GM21360 (cell line): ENCODE measurements around the gene RTN4R.

Source experiments
- ATAC-seq: cut with Tn5 transposase; IDR thresholded peaks from one replicate; pipeline ENCODE4 v1.9.1; 2021; ENCODE audit warnings: mild to moderate bottlenecking, moderate library complexity; ENCODE audit not compliant: unreplicated experiment

RTN4R gene

DNA sequence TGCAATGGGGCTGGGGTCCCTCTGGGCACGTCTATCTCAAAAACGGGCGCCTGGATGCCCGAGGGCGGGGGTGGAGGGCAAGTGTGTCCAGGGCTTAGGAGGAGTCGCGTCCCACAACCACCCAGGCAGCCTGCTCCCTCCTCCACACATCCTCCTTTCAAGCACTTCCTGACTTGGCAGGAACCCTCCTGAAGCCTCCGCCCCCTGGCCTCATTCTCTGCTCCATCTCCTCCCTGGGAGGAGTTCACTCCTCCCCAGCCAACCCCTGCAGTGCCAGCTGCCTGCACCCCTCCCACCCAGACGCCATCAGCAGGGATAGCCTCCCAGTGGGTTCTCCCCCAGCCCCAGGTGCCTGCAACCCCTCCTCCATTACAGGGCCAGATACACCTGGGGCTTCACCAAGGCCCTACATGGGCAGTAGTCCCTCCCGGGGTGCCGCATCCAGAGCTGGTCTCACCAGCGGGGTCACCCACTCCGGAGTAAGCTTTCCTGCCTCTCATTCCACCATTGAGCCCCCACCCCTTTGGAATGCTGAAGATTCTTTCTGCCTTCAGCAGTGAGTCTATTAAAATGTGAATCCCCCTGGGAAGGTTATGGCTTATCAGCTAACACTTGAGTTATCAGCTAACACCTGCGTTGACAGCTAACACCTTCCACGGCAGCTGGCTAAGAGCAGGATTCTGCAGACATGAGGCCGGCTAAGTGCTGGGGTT is 24.4 kb downstream of the RTN4R start:
- no peak for ATAC-seq

DNA sequence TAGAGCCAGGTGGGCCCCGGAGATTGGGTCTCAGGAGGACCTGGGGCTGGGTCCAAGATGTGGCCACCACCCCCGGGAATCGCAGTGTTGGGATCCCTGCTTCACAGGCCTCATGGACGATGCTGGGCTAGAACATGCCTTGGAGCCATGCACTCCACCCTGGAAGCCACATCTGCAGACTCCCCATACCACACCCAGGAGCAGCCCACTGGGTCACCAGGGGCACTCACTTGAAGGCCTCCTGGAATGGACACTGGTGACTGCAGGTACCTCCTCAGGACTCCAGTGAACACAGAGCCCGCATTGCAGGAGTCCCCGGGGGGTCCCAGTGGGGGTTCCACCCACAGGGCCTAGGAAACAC is 25.0 kb downstream of the RTN4R start:
- no peak for ATAC-seq

GRCh38 chr22:20242393-20243175 is 25.5 kb downstream of the RTN4R start:
- no peak for ATAC-seq

DNA sequence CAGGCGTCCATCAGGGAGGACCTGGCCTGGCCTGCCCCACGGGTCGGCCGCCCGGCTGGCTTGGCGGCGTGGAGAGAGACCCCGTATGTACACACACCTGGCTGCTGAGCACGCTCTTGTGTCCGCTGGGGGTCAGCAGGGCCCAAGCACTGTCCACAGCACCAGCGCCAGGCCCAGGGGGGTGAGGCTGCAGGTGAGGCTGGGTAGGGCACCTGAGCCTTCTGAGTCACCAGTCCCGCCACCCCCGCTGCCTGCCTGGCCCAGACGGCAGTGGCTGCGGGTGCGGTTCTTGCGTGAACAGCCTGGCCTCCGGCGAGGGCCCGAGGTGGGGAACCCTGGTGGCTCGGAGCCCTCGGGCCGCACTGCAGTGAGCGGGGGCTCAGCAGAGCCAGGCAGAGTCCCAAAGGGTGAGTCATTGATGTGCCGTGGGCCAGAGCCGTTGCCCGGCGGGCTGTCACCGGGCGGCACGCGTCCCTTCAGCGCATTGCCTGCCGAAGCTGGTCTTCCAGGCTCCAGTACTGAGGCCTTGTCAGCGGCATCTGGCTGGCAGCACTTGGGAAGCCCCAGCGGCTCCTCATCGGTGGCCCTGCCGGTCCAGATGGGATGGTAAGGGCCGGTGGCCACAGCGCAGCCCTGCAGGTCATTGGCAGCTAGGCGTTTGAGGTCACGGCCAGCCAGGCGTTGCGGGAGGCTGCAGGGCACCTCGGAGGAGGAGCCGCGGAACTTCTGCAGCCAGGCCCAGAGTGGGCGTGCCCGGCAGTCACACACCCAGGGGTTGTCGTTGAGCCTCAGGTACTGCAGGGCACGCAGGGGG is 26.3 kb downstream of the RTN4R start:
- ATAC-seq, result no peak

DNA sequence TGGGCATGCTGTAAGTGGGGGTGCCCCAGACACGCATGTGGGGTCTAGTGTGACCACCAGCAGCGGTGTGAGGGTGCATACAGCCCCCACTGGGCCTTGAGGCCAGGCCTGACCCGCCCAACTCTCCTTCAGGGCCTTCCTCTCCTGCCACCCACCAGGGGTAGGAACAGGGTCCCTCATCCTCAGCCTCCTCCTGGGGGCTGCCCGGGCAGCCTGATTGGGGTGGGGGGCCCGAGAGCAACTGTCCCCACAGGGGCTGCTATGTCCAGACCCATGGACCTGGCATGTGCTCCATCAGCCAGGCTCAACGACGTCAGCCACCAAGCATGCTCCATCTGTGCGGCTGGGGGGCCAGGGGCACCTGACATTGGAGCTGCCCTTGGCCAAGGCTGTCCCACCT is 27.2 kb downstream of the RTN4R start:
- ATAC-seq, result no peak

- ATAC-seq, result no peak
Observed at GRCh38 chr22:20240447-20240764, 27.7 kb downstream of the RTN4R start.

GRCh38 chr22:20239676-20240446 is 28.3 kb downstream of the RTN4R start:
- ATAC-seq, result no peak

GRCh38 chr22:20238901-20239675 is 29.0 kb downstream of the RTN4R start:
- no peak for ATAC-seq

GRCh38 chr22:20238536-20238900 is 29.6 kb downstream of the RTN4R start:
- no peak for ATAC-seq

DNA sequence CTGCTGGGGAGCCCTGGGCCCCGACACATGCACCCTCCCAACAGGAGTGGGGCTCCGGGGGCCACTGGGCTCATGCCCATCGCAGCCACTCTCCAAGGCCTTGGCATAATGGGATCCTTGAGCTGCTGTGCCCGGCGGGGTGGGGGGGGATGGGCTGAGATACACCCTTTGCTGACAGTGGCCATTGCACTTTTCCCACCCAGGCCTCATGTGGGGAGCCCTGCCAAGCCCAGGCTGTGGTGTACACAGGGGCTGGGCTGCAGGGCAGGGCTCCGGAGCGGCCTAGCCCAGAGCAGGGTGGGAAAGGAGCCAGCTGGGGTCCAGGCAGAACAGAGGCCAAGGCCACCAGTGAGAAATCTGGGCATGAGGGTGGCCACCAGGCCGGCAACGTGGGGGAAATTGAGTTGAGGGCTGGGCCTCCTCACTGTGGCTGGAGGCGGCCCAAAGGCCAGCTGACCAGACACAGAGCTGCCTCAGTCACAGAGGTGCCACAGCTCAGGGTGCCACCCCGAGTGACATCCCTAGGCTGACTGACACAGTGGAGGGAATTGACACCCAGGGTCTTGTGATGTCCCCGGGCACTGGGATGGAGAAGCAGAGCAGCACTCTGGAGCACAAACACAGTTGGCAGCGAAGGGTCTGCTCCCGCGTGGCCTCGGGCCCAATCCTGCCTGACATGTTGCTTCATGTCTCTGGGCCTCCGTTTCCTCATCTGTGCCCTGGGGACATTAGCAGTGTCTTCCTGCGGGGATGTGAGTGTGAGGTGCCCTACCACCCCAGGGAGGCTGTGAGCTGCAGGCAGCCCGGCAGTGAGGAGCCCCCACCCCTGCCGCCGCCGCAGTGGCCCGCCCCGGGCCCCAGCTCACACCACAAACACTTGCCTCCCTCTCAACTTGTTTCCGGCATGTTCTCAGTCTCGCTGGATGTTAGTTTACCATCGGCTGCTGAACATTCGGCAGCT is 30.4 kb downstream of the RTN4R start:
- ATAC-seq, result no peak

GRCh38 chr22:20236052-20236717 is 31.9 kb downstream of the RTN4R start:
- no peak for ATAC-seq

DNA sequence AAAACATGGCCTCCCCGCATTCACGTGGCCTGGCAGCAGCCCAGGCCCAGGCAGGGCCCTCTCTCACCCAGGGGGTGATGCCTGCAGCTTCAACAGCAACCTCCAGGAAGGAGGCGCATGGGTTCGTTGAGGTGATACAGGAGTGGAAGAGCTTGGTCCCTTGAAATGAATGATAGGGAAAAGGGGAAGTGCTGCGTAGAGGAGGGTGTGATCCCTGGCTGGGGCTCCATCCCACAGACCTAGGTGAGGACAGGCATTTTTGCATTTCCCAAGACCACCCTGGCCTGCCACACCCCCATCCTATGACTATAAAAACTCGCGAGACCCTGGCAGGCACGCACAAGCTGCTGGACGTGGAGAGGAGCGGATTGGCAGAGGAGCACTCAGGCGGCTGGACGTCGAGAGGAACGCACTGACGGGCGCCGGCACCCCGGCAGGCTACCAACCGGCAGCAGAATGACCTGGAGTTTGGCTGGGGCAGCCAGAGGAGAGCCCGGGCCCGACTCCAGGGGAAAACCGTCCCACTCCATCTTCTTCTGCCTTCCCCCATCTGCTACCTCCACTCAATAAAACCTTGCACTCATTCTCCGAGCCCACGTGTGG is 32.6 kb downstream of the RTN4R start:
- ATAC-seq, result no peak

DNA sequence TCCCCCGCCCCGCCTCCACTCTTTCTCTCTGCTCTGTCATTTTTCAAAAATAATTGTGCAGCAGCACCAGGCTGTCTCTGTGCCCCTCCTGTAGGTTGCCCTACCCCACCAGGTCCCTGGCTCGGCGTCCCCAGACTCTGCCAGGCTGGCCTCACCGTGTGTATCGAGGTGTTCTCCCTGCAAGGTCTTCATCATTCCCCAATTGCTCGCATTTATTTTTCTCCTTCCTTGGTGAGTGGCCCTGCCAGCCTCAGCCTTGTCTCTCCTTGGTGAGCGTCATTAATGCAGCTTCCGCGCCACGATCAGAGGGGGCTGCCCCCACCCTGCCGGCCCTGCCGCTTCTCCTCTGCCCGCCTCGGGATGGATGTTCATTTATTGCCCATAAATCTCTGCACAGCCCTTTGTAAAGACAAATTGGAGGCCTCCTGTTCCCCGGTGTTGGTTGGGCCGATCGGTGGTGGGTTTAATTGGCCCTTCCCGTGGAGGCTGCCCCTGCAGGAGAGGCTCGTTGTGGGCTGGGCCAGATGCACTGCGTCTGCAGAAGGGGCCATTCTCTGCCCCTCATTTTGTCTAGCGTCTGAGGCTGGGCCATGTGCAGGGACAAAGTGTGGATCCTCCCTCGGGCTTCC is 33.2 kb downstream of the RTN4R start:
- no peak for ATAC-seq

DNA sequence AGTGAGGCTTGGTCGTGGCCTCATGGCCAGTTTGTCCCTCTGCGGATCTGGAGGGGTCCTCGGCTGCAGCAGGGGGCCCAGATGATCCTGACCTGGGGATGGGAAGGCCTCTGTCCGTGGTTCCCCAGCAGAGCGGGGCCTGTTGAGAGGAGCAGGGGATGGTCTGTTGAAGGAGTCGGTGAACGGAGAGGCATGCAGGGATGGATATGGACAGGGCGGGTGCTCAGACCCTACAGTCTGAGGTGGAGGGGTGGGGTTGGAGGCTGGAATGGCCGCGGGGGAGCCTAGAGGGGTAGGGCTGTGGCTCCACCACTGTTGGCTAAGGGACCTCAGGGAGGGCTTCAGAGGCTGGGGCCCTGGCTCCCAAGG is 33.8 kb downstream of the RTN4R start:
- ATAC-seq, result no peak

DNA sequence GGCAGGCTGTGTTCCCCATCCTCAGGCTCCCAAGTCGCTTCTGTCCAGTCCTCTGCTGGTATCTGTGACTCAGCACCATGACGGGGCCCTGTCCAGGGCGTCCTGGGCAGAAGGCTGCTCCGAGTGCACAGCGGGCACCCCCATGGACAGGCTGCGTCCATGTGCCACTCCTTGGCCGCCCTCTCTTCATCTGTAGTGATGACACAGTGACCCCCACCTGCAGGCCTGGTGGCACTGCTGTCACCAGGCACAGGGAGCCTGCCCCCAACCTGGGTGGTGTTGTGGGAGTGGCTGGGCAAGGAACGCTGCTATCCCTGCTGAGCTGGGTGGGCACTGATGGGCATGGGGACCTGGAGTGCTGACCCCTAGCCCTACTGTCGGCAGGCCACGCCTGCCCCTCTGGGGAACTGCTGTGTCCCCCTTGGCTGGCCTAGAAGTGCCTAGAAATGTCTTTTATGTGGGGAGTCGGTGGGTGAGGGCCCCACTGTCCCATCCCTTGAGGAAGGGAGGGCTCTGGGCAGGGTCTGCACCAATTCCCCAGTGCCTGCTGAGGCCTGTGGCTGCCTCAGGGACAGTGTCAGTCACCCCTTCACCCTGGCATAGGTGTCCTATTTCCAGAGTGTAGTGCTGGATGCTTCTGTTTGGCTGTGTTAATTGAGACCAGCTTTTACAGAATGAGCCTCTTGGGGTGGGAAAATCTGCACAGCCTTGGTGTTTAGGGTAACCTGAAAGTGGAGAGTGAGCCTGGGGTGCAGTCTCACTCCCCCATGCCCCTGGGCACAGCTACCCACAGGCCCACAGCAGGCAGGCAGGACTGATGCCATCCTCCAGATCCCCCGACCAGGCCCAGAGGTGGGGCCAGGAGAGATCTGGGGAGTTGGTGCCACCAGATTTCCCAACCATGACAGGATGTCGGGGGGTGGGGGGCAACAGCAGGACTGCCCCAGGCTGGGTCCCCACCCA is 34.5 kb downstream of the RTN4R start:
- ATAC-seq, result no peak

DNA sequence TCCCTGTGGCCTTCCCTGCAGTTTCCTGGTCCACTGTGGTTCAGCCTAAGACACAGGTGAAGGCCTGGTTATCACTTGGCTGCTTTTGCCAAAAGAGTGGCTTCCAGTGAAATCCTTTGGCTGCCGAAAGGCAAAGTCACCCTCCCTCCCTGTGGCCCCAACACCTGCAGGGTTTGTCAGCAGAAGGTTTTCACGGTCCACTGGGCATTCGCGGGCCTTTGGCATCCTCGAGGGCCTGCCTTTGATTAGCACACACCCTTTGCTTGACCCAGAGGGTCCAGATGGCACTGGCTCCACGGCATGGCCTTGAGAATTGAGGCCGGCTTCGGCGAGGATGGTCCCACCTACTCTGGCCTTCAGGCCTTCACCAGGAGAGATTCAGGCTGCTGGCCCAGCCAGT is 35.3 kb downstream of the RTN4R start:
- no peak for ATAC-seq

DNA sequence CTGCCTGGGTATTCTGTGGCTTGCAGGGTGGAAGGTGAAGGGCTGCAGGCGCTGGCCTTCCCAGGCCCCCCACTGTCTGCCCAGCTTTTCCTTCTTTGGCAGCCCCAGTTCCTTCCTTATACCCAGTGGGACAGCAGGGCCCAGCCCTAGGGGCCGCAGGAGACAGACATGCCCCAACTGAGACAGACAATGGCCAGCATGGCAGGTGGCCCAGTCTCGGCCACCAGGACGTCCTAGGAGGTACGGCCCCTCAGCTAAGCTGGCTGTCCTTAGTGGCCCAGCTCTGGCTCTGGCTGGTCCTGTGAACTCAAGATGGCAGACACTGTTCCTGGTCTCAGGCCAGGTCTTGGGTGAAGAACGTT is 35.9 kb downstream of the RTN4R start:
- ATAC-seq, result no peak
